Peyer's patch (tissue), 4 donors: Measurements from ENCODE around the gene THRA.

ENCODE experiments used
- POLR2A ChIP-seq, 2 donors: fragments of 450-650 bp; IDR thresholded peaks; one replicate each; pipeline ENCODE4 v1.5.1; 2017; ENCODE audit warnings: antibody characterized with exemption in 2 of 2, mild to moderate bottlenecking in 2 of 2, moderate library complexity in 2 of 2
- TF ChIP-seq, protein P1 (sequence below), 6 experiments: fragments of 450-650 bp in 4 of 6; fragments of 200-600 bp in 2 of 6; sonication (generic) in 1 of 6; IDR thresholded peaks; one replicate each; pipeline ENCODE4 v1.5.1; 2017 to 2019; ENCODE audit warnings: antibody characterized with exemption in 6 of 6, mild to moderate bottlenecking in 3 of 6, moderate library complexity in 1 of 6

DNA sequence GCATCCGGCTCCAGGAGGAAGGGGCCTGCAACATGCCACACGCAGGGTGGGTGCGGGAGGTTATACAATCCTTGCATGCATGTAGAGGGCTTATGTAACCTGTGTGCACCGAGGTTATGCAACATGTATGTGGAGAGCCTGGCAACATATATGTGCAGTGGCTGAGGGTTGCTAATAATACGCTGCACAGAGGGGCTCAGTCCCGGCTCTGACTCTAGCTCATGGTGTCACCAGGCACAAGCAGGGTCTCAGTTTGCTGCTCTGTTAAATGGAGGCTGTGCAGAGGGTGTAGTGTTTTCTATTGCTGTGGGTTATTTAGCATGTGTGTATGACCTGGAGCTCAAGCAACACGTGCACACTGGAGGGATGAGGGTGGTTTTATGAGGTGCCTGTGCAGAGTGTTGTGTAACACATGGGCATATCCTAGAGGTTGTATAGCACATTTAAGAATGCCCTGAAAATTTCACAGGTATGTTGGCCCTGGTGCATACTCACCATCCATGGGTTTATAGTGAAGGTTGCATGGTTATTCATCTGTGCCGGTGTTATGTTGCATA lies 13.3 kb downstream of the THRA start:
- TF ChIP-seq POLR2A (IDR thresholded peaks at IDR 0.05), result no peak
- TF ChIP-seq, protein P1, sequence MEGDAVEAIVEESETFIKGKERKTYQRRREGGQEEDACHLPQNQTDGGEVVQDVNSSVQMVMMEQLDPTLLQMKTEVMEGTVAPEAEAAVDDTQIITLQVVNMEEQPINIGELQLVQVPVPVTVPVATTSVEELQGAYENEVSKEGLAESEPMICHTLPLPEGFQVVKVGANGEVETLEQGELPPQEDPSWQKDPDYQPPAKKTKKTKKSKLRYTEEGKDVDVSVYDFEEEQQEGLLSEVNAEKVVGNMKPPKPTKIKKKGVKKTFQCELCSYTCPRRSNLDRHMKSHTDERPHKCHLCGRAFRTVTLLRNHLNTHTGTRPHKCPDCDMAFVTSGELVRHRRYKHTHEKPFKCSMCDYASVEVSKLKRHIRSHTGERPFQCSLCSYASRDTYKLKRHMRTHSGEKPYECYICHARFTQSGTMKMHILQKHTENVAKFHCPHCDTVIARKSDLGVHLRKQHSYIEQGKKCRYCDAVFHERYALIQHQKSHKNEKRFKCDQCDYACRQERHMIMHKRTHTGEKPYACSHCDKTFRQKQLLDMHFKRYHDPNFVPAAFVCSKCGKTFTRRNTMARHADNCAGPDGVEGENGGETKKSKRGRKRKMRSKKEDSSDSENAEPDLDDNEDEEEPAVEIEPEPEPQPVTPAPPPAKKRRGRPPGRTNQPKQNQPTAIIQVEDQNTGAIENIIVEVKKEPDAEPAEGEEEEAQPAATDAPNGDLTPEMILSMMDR (IDR thresholded peaks at IDR 0.05), result no peak
